PC-3 (cell line): ENCODE measurements around the gene AANAT. TPM values are rescaled to one million over a fixed set of nuclear protein-coding genes. Genes with fewer than 3 reads are reported as not detected.

ENCODE experiments used
- ATAC-seq: fragments of 200-7000 bp; cut with Tn5 transposase; 2 replicates; pipeline ENCODE4 v1.9.1; 2020; ENCODE audit warnings: mild to moderate bottlenecking, moderate library complexity
- BruUV-seq: library from RNA; stranded (reverse); fragments of 400-500 nt; replicated peaks from 2 replicates; lab custom pipeline; 2021; lab: Mats Ljungman, UMichigan
- CTCF ChIA-PET: fragments of 300-600 bp; sonication (Branson Sonifier 250); formaldehyde crosslinking; loops from one replicate; lab custom pipeline; 2022; ENCODE audit warnings: antibody characterized with exemption; lab: Charles Lee
- POLR2A ChIA-PET: fragments of 300-600 bp; sonication (Branson Sonifier 250); formaldehyde crosslinking; loops from one replicate; lab custom pipeline; 2022; ENCODE audit warnings: antibody characterized with exemption; ENCODE audit not compliant: unreplicated experiment; lab: Charles Lee
- DNase-seq: peaks from one replicate; pipeline ENCODE4 v3.0.0-alpha.2; 2015
- H2AFZ ChIP-seq: fragments of 300-600 bp; sonication (generic); 2 replicates; pipeline ENCODE4 v1.6.0; 2016; ENCODE audit warnings: antibody characterized with exemption, low read length
- H3F3A ChIP-seq: fragments of 300-600 bp; sonication (generic); one replicate; pipeline ENCODE4 v1.6.0; 2017; ENCODE audit warnings: antibody characterized with exemption, low read length, control low read depth, mild to moderate bottlenecking; ENCODE audit not compliant: unreplicated experiment
- H3K27ac ChIP-seq: fragments of 300-600 bp; sonication (generic); 2 replicates; pipeline ENCODE4 v1.5.1; 2016; ENCODE audit warnings: mild to moderate bottlenecking, low read length
- H3K27me3 ChIP-seq: fragments of 300-600 bp; sonication (generic); 2 replicates; pipeline ENCODE4 v1.6.1; 2016; ENCODE audit warnings: low read length, mixed read lengths
- H3K36me3 ChIP-seq: fragments of 300-600 bp; sonication (generic); 2 replicates; pipeline ENCODE4 v1.6.1; 2016; ENCODE audit warnings: low read depth, mixed run types, low read length, mixed read lengths
- H3K4me1 ChIP-seq: fragments of 300-600 bp; sonication (generic); 2 replicates; pipeline ENCODE4 v1.5.1; 2016; ENCODE audit warnings: low read length; ENCODE audit not compliant: insufficient read depth
- H3K4me2 ChIP-seq: fragments of 300-600 bp; sonication (generic); 2 replicates; pipeline ENCODE4 v1.6.0; 2016; ENCODE audit warnings: low read length
- H3K4me3 ChIP-seq: fragments of 300-600 bp; sonication (generic); 2 replicates; pipeline ENCODE4 v1.5.1; 2016; ENCODE audit warnings: mild to moderate bottlenecking, low read length, mixed read lengths
- H3K79me2 ChIP-seq: fragments of 300-600 bp; sonication (generic); 2 replicates; pipeline ENCODE4 v1.6.1; 2017; ENCODE audit warnings: low read length, mixed read lengths
- H3K9ac ChIP-seq: fragments of 300-600 bp; sonication (generic); 2 replicates; pipeline ENCODE4 v1.6.0; 2016; ENCODE audit warnings: mild to moderate bottlenecking, low read length
- H3K9me2 ChIP-seq: fragments of 300-600 bp; sonication (generic); replicated peaks from 2 replicates; pipeline ENCODE4 v1.6.1; 2016; ENCODE audit warnings: mixed run types, low read length, mixed read lengths
- H3K9me3 ChIP-seq: fragments of 300-600 bp; sonication (generic); 2 replicates; pipeline ENCODE4 v1.6.1; 2016; ENCODE audit warnings: low read length, mixed read lengths
- H4K20me1 ChIP-seq: fragments of 300-600 bp; sonication (generic); 2 replicates; pipeline ENCODE4 v1.6.1; 2016; ENCODE audit warnings: low read length, mixed read lengths
- EZH2 ChIP-seq: fragments of 300-600 bp; sonication (generic); IDR thresholded peaks from one replicate; pipeline ENCODE4 v1.6.1; 2017; ENCODE audit warnings: antibody characterized with exemption, mild to moderate bottlenecking, low read length; ENCODE audit not compliant: unreplicated experiment
- EZH2phosphoT487 ChIP-seq: fragments of 300-600 bp; sonication (generic); IDR thresholded peaks from 2 replicates; pipeline ENCODE4 v1.6.1; 2018; ENCODE audit warnings: mild to moderate bottlenecking, antibody characterized with exemption, low read length, borderline replicate concordance
- intact Hi-C: fragments of 100-400 bp; cut with micrococcal nuclease; formaldehyde crosslinking; loops from 2 replicates; pipeline ENCODE4 v1.9.0; 2023
- total RNA-seq: library from RNA; depleted of rRNA; stranded (reverse); fragments of >200 nt; gene quantifications from 2 replicates; pipeline ENCODE4 v1.2.3, GENCODE V29; 2014
- TF ChIP-seq, protein P1 (sequence below): fragments of 300-600 bp; sonication (generic); conservative IDR thresholded peaks from 2 replicates; pipeline ENCODE4 v1.5.1; 2017; ENCODE audit warnings: antibody characterized with exemption, low read depth, mild to moderate bottlenecking, low read length

The AANAT gene
- total RNA-seq, 1 experiment from 2014 or later, result not detected

DNA sequence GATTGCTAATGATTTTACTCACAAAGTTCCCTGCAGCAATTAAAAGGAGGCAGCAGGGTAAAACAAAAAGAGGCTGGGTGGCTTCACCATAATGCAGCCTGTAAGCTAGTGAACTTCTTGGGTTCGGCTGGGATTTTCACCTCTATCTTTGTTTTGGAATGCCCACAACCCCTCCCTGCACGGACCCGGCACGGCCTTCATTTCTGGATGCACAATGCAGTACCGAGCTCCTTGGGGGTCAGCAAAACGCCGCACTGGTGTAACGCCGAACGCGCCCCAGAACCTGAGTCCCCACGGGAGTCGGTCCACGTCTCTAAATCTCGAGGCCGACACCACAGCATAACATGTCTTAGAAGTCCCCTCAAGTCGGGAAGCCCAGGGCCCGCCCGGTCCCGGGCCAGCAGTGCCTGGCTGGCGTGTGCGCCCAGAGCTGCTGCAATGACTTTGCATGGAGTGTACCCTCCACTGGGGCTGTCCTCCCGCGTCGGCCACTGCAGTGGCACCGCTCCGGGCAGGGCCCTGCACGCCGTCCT lies 15.2 kb upstream of the AANAT start:
- Histone ChIP-seq H3K9me3 (no peaks in the 10 kb centered on the region), H3K36me3 (no peaks in the 10 kb centered on the region), H3K4me1 (peaks cover 39% of the 10 kb centered on the region), H3K27me3 (no peaks in the 10 kb centered on the region), H3F3A (peaks cover 12% of the 10 kb centered on the region), H3K4me3 (peak overlapping the region; percentile 93), H4K20me1 (peaks cover 42% of the 10 kb centered on the region), H3K4me2 (peak overlapping the region; percentile 89), H3K9me2 (no peaks in the 10 kb centered on the region), H2AFZ (no peak overlapping the region), H3K79me2 (peaks cover 58% of the 10 kb centered on the region), H3K9ac (peak overlapping the region; percentile 90), H3K27ac (no peak overlapping the region)
- ATAC-seq (peak; percentile 52), DNase-seq (peak; percentile 32)
- ChIA-PET CTCF (interaction anchor here (0.6 kb wide), 2 partner anchors 82 to 126 kb away, joined by 3 to 4 read pairs; no protein-coding TSS in a partner anchor), POLR2A (no interaction called here)
- no TSS peak for BruUV-seq
- TF ChIP-seq, protein P1, sequence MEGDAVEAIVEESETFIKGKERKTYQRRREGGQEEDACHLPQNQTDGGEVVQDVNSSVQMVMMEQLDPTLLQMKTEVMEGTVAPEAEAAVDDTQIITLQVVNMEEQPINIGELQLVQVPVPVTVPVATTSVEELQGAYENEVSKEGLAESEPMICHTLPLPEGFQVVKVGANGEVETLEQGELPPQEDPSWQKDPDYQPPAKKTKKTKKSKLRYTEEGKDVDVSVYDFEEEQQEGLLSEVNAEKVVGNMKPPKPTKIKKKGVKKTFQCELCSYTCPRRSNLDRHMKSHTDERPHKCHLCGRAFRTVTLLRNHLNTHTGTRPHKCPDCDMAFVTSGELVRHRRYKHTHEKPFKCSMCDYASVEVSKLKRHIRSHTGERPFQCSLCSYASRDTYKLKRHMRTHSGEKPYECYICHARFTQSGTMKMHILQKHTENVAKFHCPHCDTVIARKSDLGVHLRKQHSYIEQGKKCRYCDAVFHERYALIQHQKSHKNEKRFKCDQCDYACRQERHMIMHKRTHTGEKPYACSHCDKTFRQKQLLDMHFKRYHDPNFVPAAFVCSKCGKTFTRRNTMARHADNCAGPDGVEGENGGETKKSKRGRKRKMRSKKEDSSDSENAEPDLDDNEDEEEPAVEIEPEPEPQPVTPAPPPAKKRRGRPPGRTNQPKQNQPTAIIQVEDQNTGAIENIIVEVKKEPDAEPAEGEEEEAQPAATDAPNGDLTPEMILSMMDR, result no peak
- no peak for TF ChIP-seq EZH2phosphoT487
- no peak for TF ChIP-seq EZH2
- intact Hi-C loops, result no loop called here

DNA sequence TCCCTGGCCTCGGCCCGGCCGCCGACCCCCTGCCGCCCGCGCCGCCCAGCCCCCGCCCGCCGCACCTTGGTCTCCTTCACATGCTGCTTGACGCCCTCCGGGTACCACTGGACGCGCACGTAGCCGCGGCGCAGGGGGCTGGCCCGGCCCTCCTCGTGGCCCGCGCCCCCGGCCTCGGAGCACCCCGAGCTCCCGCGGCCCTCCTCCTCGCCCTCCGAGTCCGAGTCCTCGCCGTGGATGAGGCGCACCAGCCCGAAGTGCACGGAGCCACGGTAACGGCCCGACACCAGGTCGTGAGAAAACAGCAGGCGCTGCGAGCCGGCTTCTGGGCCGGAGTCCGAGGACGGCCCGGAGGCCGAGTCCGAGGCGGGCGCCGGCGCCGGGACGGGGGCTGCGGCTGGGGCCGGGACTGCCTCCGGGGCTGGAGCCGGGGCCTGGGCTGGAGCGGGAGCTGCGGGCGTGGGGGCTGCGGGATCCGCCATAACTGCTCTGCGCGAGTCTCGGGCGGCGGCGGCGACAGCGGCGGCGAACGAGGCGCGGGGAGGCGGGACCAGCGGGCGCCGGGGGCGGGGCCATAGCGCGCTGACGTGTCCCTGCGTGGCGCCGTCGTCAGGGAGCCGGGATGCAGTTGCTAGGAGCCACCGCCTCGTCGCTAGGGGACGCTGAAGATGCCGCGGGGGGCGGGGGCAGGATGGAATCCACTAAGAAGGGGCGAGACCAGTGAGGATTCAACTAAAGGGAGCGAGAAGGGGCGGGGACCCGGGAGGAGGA lies 14.6 kb upstream of the AANAT start, which contains the start of gene UBE2O:
Gene UBE2O (minus strand): TSS at position 493 of the 771 bp plus-strand sequence. CDS start 11 bp downstream, at position 482.
- intact Hi-C loops, result no loop called here
- H3K4me1 ChIP-seq, result peaks cover 33% of the 10 kb centered on the region
- DNase-seq, result peak; percentile 93
- ATAC-seq, result peak; percentile 89
- H3K36me3 ChIP-seq, result no peaks in the 10 kb centered on the region
- TF ChIP-seq EZH2phosphoT487 (no peak), EZH2 (no peak)
- TF ChIP-seq, protein P1, result peak; percentile 63
- peaks cover 51% of the 10 kb centered on the region for H3K79me2 ChIP-seq
- H3K27ac ChIP-seq, result no peak within 1 kb of the TSS
- peaks cover 11% of the 10 kb centered on the region for H3F3A ChIP-seq
- H3K9me2 ChIP-seq, result no peaks in the 10 kb centered on the region
- peak within 1 kb of the TSS; percentile 89 for H3K4me2 ChIP-seq
- H3K27me3 ChIP-seq, result no peaks in the 10 kb centered on the region
- peak within 1 kb of the TSS; percentile 62; the same call in 1 of the 2 replicates for H2AFZ ChIP-seq
- H3K9ac ChIP-seq, result peak within 1 kb of the TSS; percentile 90
- POLR2A ChIA-PET, result interaction anchor here (0.6 kb wide), 1 partner anchor 54 kb away, joined by 3 read pairs; no protein-coding TSS in a partner anchor
- CTCF ChIA-PET, result interaction anchor here (0.6 kb wide), 1 partner anchor 83 kb away, joined by 4 read pairs; no protein-coding TSS in a partner anchor
- no peaks in the 10 kb centered on the region for H3K9me3 ChIP-seq
- H3K4me3 ChIP-seq, result peak within 1 kb of the TSS; percentile 93
- no TSS peak for BruUV-seq
- H4K20me1 ChIP-seq, result peaks cover 35% of the 10 kb centered on the region
